Measurements from ENCODE around the gene MYH6.
"Not testable (repeated sequence)": the region's sequence is repeated elsewhere in the genome, so short reads cannot be mapped to it uniquely, and the experiment has no call there.

The MYH6 gene

DNA sequence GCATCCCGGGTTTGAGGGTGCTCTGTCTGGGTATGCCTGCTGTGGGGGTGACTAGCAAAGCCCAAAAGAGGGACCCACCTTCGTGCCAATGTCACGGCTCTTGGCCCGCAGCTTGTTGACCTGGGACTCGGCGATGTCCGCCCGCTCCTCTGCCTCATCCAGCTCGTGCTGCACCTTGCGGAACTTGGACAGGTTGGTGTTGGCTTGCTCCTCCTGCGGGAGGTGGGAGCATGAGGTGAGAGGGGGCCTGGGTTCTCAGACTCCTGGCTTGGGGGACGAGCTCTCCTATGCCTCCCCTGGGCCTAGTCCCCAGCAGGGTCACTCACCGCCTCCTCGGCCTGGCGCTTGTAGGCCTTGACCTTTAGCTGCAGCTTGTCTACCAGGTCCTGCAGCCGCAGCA is 5.6 kb upstream of the MYH6 start:
- no peak for DNase-seq

DNA sequence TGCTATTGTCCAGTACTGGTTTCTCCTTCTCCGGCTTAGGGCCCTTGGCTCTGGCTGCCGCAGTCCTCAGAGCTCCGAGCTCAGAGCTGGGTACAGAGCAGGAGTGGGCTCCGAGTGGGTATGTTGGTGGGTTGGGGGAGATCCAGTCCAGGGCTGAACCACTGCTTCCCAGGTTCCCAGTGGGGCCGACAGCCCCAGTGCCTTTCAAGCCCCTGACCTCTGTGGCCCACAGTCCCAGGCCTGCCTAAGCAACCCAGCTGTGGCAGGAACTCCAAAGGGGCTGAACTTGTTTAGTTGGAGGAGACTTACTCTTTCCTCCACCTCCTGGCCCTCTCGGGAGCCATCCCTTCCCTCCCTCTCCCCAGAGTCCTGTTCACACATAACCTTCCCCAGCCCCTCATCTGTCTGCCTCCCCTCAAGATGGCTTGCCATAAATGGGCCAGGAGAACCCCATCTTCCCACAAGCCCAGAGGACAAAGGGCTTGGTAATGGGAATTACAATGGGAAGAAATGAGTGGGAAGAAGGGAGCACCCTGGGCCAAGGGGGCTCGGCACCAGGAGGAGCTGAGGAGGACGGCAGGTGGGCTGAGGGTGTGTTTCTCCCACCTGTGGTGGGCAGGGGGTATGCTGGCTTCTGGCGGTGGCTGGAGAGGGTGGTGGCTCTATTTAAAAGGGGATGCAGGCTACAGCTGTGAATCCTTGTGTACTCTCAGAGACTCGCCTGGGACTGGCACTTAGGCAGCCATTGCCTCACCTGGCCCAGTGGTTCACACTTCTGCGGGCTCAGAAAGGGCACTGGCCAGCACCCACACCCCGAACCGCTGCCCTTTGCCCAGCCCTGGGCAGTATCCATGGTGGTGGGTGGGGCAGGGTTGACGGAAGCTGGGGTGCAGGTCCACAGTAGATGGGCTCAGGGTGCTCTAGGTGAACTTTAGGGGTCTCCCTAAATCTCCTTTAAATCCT is 3.8 kb upstream of the MYH6 start:
- DNase-seq: no peak

DNA sequence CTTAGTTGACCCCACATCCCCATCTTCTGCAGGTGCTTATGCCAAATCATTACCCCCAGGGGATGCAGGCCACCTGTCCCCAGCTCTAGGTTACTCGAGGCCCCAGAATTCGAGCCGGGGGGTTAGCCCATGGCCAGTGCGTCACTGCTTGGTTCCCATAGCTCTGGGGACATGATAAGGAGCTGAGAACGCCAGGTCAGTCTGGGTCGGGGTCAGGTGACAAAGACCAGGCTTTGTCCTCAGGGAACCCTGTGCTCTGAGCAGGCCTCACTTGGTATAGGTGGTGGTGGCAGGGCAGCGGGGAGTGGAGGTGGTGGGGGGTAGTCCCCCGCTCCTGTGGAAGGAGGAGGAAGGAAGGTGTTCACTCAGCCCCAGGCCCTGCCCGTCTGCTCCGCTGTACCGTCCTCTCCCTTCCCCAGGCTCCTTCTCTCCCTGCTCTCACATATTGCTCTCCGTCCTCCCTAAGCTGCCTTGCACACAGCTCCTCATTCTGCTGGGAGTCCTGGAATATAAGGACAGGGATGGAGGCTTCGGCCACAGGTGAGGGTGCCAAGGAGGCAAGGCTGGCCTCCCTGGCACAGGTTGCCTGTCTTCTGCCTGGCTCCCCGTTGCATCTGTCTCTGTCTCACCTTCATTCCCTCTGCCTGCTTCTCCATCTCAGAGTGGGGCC is 2.0 kb upstream of the MYH6 start:
- no peak for DNase-seq

DNA sequence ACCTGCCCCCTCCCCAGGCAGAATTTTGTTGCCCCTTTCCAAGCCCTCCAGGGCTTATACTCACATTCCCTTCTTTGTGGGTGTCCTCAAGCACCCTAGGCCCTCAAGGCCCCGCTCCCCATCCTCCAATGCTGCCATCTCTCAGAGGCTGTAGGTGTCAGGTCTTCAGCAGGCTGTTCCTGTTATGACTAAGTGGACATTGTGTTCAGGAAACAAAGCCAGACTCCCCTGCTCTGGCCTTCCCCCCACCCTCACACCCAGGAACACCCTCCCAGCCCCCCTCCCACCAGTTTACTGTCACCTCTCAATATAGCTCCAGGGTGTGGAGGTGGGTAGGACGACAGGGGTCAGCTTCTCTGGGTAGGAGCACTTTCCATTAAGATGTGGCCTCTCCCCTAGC is 1.4 kb upstream of the MYH6 start:
- DNase-seq: no peak

DNA sequence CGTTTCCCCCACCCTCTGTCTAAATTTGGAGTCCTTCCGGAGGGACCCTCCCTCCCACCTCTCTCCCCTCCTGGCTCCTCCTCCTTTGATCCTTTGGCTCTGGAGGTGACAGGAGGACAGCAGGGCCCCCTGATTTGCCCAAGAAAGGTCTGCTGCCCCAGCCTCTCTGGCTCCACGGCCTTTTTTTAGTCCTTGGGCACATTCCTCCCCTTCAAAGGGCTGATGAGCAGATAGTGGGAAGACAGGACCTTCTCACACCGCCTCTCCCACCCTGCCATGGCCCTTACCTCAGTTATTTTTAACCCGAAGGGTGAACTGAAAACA is 196 bp upstream of the MYH6 start:
- DNase-seq: no peak

DNA sequence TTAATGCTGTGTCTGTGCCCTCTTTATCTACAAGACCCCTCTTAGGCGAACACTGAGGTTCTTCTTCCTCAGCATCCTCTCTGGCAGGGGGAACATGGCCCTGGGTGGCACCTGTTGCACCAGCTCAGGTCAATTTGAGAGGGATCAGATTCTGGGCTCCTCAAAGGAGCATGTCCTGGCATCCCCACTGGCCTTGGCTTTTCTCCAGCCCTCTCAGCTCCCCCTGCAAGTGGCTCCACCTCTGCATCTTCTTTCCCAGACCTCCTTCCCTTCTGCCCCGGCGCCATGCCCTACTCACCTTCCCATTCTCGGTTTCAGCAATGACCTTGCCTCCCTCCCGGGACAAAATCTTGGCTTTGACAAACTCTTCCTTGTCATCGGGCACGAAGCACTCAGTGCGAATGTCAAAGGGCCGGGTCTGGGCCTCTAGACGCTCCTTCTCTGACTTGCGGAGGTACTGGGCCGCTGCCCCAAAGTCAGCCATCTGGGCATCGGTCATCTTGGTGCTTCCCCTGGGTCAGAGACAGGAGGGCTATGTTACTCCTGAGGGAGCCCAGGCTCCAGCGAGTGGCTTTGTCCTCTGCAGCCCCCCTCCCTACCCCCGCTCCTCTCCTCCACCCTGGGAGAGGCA is 1.2 kb downstream of the MYH6 start:
- no peak for DNase-seq

DNA sequence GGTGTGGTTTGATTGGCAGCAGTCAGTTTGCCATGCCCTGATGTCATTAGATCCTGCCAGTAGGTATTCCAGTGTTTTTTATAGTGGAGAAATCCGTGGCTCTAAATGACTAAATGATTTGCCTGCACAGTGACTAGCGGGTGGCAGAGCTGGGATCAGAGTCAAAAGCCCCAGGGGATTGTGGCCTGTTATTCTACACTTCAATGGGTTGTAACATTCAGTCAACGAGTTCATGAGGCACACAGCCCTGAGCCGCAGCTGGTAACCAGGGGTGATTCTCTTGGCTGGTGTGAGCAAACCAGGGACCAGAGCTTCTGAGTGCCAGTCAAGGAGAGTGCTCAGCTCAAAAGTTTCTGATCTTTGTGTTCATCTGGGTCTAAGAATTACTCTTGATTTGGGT is 1.8 kb downstream of the MYH6 start:
- DNase-seq: no peak

DNA sequence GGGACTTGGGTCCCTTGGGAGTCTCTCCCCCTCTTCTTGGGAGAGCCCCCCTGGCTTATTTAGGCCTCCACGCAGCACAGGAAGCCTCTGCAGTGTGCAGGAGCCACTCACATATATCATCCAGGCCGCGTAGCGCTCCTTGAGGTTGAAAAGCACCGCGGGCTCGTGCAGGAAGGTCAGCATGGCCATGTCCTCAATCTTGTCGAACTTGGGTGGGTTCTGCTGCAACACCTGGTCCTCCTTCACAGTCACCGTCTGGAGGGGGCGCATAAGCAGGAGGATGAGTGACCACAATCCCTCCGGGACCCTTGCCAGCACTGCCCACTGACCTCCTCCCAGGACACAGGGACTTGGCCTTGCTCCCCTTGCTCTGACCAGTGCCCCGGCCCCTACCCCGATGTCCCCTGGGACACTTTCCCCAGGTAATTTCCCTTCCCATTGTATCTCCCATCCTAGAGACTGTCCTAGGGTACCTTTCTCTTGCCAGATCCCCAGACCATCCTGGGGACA is 2.5 kb downstream of the MYH6 start:
- no peak for DNase-seq

DNA sequence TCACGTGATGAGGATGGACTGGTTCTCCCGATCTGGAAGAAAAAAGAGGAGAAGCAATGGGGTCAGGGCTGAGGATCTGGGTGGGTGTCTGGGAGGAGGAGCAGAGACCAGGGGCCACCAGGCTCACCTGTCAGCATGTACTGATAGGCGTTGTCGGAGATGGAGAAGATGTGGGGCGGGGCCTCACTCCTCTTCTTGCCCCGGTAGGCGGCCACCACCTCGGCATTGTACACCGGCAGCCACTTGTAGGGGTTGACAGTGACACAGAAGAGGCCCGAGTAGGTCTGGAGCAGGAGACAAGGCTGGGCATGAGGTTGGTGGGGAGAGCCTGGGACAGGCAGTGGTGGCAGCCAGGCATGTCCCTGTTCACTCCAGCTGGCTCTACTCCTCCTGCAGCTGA is 3.0 kb downstream of the MYH6 start:
- no peak for DNase-seq

DNA sequence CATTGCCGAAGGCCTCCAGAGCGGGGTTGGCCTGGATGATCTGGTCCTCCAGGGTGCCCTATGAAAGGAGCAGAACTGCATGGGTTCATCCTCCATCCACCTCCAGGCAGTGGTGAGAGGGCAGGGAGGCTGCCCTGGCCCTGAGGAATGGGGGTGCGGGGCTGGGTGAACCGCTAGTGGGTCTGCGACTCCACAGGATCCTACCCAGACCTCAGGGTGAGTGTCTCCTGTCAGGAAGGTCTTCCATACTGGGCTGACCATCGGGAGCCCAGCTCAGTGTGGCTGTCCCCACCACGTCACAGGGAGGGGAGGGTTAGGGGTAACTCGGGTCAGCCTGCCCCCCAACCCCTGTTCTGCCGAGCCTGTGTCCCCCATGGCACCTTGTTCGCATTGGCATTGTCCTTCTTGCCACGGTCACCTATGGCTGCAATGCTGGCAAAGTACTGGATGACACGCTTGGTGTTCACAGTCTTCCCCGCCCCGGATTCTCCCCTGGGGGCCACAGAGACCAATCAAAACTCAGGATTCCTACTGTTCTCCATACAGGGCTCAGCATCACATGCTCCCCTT is 3.7 kb downstream of the MYH6 start:
- DNase-seq: no peak

DNA sequence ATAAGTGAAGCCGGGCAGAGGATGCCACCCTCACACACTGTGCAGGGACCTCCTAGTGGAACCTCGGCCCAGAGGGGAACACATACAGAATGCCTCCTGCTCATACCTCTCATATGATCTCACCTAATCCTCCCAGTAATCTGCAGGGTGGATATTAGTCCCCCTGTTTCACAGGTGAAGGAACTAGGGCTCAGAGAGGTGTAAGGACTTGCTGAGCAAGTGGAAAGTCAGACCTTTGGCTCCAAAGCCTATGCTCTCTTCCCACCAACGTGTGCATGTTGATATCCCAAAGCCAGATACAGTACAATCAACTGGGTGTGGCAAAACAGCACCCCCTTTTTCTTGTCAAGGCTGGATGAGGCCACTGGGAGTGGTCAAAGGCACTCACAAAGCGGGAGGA is 4.2 kb downstream of the MYH6 start:
- DNase-seq: no peak

DNA sequence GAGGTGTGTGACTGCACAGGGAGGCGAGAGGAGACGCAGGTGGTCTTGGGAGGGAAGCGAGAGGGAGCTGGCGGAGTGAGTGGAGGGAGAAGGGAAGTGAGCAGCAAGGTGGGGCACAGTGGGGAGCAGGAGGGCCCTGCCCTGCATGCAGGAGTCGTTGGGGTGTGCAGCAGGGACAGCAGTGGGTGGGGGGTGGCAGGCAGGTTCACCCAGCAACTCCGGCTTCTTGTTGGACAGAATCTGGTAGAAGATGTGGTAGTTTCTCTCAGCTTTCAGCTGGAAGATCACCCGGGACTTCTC is 5.0 kb downstream of the MYH6 start:
- no peak for DNase-seq

DNA sequence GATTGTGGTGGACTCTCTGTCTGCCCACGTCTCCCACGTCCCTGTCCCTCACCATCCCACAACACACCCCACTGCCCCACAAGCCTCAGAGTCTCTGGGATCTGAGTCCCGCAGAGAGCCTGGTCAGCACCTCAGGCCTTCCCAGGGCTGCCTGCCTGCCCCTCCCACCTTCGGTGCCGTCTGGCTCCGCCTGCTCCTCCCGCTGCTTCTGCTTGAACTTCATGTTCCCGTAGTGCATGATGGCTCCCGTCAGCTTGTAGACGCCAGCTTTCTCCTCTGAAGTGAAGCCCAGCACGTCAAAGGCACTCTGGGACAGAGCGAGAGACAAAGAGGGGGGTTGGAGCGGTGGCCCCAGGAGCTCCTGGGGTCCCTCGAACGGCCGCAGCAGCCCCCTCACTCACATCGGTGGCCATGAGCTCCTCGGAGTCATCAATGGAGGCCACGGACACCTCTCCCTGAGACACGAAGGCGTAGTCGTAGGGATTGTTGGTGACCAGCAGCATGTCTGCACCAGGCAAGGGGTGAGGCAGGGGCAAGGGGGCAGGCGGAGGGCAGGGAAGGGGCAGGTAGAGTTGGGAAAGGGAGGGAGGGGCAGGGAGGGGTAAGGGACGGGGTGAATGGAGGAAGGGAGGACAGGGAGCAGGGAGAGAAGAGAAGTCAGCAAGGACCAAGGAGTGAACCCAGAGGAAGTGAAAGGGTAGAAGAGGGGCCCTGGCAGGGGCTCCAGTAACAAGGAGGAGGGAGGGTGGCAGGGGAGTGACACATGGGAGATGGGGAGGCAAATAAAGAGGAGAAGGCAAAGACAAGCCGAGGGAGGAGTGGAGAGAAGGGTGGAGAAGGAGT is 5.6 kb downstream of the MYH6 start:
- no peak for DNase-seq

DNA sequence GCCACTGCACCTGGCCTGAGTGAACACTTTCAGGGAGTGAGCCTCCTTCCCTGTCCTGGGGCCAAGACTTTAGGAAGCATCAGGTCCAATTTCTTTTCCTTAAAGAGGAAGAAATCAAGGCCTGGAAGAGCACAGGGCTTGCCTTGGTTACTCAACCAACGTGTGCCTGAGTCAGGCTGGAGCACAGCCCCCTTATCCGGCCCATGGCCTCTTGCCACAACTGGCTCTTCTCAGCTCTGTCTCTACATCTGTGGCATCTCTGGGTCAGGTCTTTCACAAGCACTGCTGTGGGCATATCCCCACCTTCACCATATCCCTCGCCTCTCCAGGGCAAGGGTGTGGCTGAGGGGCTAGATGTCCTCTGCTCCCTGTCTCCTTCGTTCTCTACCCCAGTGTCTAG is 6.8 kb downstream of the MYH6 start:
- DNase-seq: no peak

DNA sequence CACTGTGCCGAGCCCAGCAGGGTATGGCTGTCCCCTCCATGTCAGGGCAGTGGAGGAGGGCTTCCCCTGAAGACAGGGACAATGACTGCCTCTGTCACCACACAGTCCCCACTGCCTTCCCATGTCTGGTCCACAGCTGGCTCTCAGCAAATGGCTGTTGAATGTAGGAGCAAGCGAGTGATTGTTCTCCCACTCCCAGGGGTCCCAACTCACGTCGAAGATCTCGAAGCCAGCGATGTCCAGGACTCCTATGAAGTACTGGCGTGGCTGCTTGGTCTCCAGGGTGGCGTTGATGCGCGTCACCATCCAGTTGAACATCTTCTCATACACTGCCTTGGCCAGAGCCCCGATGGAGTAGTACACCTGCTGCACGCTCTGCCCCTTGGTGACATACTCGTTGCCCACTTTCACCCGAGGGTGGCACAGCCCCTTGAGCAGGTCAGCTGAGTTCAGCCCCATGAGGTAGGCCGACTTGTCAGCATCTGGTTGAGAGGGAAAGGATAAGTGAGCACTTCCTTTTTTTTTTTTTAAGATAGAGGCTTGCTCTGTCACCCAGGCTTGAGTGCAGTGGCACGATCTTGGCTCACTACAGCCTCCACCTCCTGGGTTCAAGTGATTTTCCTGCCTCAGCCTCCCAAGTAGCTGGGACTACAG is 7.5 kb downstream of the MYH6 start:
- DNase-seq: not testable (repeated sequence)

DNA sequence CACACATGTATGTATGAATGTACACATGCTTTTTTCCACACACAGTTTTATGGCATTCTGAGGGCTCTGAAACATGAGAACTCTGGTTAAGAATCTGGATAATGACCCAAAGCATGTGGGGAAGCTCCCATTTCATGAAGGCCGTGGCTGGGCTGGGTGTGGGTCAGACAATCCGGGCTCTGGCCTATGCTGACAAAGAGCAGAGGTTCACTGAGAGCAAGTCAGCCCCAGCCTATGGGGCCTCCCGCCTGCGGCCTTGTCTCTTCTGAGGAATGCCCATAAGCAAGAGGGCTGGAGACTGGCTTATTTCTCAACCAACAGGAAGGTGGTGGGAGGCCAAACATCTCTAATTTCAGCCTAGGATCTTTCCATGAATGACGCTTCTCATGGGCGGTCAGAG is 8.5 kb downstream of the MYH6 start:
- DNase-seq: no peak

DNA sequence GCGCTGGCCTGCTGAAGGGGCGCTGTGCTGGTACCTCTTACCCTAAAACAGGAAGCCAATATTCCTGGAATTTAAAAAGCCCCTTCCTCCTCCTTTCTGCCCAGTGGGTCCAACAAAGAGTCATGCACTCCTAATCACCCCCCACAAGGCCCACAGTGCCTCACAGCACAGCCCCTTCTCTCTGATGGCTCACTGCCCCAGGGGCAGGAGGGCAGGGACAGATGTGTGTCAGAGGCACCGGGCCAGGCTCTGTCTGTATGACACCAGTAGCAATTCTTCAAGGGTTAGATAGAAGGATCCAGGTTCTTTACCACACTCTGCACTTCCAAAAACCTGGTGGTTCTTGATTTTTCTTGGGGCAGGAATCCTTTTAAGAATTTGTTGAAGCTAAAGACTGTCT is 8.9 kb downstream of the MYH6 start:
- no peak for DNase-seq

DNA sequence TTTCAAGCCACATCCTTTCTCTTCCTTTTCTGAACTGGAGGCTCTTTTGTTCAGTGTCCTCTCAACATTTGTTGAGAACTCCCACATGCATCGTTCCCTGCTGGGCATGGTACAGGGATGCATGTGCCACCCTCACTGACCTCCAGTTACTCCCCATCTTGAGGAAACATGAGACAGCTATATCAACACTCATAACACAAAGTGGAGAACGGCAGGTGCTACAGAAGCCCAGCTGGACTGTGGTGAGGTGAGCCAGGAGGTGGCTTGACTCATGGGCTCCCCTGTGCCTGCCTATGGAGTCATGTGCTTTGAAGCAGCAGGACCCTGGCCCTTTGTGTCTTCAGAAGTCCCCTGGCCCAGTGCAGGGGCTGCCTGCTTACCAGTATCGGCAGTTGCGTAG is 9.7 kb downstream of the MYH6 start:
- DNase-seq: no peak

DNA sequence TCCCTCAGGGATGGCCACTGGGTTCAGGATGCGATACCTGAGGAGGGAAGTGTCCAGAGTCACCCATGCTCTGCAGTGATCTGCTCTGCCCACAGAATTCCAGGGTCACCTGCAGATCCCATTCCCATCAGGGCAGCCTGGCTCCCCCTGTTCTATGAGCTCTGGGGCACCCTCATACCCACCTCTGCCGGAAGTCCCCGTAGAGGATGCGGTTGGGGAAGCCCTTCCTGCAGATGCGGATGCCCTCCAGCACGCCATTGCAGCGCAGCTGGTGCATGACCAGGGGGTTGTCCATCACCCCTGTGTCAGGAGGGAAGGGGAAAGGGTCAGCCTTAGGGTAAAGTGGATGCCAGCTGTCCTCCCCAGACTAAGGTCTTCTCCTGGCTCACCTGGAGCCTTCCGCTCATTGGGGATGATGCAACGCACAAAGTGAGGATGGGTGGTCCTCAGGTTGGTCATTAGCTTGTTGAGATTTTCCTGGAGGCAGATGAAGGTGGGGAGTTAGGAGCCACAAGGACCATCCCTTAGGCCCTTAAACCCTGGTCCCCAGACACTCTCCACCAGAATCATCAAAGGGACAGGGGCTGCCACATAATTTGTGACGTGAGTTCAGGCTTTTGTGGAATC is 11.2 kb downstream of the MYH6 start:
- no peak for DNase-seq

DNA sequence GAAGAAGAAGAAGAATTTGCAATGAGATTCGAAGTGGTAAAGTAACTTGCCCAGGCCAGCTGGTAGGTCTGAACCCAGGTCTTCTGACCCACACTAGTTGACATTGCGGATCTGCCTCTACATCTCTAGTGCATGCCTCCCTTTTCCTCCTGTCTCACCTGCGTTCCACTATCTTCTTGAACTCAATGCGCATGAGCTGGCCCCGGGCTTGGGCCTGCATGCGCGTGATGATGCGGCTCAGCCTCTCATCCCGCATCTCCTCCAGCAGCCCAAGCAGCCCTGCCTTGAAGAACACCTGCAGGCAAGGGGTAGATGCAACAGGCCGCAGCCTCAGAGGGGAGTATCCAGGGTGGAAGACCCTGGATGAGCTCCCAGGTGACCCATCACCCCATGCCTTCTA is 11.9 kb downstream of the MYH6 start:
- DNase-seq: no peak

DNA sequence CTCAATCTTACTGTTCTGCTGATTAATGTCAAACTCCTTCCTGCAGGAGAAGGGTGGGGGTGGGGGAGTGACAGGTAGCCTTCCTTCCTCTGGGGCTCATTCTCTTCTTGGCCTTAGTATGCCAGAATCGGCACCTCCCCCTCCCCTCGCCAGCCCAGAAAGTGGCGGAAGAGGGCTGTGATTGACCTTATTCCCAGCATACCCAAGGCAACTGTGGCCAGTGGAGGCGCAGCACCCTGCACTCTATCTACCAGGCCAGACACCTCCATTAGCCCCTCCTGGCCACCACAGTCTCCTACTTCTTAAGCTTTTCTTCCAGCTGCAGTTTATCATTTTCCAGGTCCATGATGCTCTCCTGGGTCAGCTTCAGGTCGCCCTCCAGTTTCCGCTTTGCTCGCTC is 15.5 kb downstream of the MYH6 start:
- no peak for DNase-seq

DNA sequence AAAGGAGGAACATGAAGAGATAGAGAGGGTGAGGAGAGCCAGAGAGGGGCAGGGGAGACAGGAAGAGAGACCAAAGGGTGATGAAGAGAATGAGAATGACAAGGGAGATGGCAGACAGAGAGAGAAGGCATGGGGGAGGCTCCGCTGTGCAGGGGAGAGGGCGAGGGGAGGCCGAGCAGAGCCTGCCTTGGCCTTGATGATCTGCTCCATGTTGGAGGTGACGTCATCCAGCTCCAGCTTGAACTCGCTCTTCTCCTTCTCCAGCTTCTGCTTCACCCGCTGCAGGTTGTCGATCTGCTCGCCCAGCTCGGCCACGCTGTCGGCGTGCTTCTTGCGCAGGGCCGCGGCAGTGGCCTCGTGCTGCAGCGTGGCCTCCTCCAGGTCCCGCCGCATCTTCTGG is 18.2 kb downstream of the MYH6 start:
- not testable (repeated sequence) for DNase-seq
